Measurements from ENCODE around the gene S100A6.

GRCh38 chr1:153527023-153527682, 8.6 kb downstream of the S100A6 start:
- TF ChIP-seq CTCF (IDR thresholded peaks at IDR 0.05; ENCODE audit: low read depth, low read length, missing input control) (no peak), MAX (IDR thresholded peaks at IDR 0.05) (no peak), FOXA2 (IDR thresholded peaks at IDR 0.05) (no peak), JUND (IDR thresholded peaks at IDR 0.05) (no peak), RAD21 (IDR thresholded peaks at IDR 0.05) (no peak), HNF4G (IDR thresholded peaks at IDR 0.05) (no peak), NR2F2 (IDR thresholded peaks at IDR 0.05) (no peak), RXRA (IDR thresholded peaks at IDR 0.05) (no peak), HNF4A (conservative IDR thresholded peaks at IDR 0.05) (no peak), TAF1 (conservative IDR thresholded peaks at IDR 0.05) (no peak), REST (IDR thresholded peaks at IDR 0.05) (no peak)

Data from liver (tissue), 3 donors.